ENCODE measurements around the gene PHLDB1. TPM values are rescaled to one million over a fixed set of nuclear protein-coding genes. Genes with fewer than 3 reads are reported as not detected.

PHLDB1 gene
- total RNA-seq, 1 experiment from 2014 or later = 122 TPM

DNA sequence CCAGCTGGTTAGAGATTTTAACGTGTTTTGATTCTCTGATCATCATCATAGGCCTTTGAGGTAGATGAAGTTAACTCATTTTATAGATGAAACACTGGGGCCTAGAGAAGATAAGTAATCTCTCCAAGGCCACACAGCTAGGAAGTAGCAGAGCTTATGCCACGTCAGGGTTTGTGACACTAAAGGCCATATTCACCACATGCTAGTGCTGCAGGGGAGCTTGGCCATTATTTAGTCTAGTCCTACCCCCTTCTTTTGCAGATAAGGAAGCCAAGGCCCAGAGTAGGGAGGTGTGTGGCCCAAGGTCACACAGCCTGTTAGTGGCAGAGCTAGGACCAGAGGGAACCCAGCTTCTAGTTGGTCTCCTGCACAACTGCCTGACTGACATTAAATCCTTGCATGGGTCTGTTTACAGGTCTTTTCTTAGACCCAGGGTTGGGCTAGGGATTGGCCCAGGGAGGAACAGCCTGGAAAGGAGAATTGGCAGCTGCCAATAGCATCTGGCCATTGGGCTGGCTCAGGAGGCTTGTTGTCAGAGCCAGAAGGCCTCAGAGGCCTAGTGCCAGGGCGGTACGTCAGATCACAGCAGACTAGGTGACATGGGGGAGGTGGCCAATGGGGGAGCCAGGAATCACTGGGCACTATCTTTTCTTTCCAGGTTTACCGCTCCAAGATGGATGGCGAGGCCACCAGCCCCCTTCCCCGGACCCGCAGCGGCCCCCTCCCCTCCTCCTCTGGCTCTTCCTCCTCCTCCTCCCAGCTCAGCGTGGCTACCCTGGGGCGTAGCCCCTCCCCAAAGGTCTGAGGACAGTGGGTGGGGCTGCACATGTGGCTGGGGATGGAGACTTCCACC is 36.0 kb downstream of the PHLDB1 start:
- ChIA-PET POLR2A (ENCODE audit: unreplicated experiment) (no interaction called here), CTCF (interaction anchor here (0.5 kb wide), 1 partner anchor 423 kb away, joined by 7 read pairs; no protein-coding TSS in a partner anchor)
- peaks cover 10% of the 10 kb centered on the region; the same call in 1 of the 2 replicates for H3K36me3 ChIP-seq (ENCODE audit: low read depth)
- no peak overlapping the region for H3K27ac ChIP-seq
- no peaks in the 10 kb centered on the region for H3K9me3 ChIP-seq (ENCODE audit: insufficient read depth, low read depth)
- no peaks in the 10 kb centered on the region for H3K9me2 ChIP-seq (ENCODE audit: insufficient read depth)
- H3K4me2 ChIP-seq = no peak overlapping the region
- no peak for DNase-seq
- no peaks in the 10 kb centered on the region for H3F3A ChIP-seq (ENCODE audit: insufficient read depth, low read depth)
- no peaks in the 10 kb centered on the region; the same call in 1 of the 2 replicates for H3K4me1 ChIP-seq (replicated peaks; ENCODE audit: insufficient read depth)
- H2AFZ ChIP-seq = no peak overlapping the region
- H3K27me3 ChIP-seq (ENCODE audit: insufficient read depth, low read depth) = no peaks in the 10 kb centered on the region
- H3K4me3 ChIP-seq = no peak overlapping the region
- peaks cover 4% of the 10 kb centered on the region; the same call in 1 of the 2 replicates for H4K20me1 ChIP-seq (ENCODE audit: insufficient read depth)
- TF ChIP-seq, protein P1, sequence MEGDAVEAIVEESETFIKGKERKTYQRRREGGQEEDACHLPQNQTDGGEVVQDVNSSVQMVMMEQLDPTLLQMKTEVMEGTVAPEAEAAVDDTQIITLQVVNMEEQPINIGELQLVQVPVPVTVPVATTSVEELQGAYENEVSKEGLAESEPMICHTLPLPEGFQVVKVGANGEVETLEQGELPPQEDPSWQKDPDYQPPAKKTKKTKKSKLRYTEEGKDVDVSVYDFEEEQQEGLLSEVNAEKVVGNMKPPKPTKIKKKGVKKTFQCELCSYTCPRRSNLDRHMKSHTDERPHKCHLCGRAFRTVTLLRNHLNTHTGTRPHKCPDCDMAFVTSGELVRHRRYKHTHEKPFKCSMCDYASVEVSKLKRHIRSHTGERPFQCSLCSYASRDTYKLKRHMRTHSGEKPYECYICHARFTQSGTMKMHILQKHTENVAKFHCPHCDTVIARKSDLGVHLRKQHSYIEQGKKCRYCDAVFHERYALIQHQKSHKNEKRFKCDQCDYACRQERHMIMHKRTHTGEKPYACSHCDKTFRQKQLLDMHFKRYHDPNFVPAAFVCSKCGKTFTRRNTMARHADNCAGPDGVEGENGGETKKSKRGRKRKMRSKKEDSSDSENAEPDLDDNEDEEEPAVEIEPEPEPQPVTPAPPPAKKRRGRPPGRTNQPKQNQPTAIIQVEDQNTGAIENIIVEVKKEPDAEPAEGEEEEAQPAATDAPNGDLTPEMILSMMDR (conservative IDR thresholded peaks at IDR 0.05) = no peak
- no peak for TF ChIP-seq EZH2 (IDR thresholded peaks at IDR 0.05; ENCODE audit: low read depth)
- BruUV-seq (replicated peaks) = no TSS peak
- H3K79me2 ChIP-seq (ENCODE audit: low read depth) = no peaks in the 10 kb centered on the region
- intact Hi-C loops (cut with micrococcal nuclease; ENCODE audit: unreplicated experiment) = loop anchor here (5.0 kb wide), 1 partner anchor 36 kb away; the partner anchor contains the start of gene PHLDB1

DNA sequence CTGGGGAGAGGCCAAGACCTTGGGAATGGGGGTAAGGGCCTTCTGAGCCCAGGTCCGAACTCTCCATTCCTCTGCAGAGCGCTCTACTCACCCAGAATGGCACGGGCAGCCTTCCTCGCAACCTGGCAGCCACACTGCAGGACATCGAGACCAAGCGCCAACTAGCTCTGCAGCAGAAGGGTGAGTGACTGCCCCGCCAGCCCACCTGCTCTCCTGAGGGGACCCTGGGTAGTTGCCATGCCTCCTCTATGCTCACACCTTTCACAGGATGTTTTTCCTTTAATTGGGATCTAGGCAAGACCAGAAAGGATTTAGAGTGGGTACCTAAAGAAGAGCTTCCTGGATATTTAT is 36.6 kb downstream of the PHLDB1 start:
- no peaks in the 10 kb centered on the region for H3K27me3 ChIP-seq (ENCODE audit: insufficient read depth, low read depth)
- no peaks in the 10 kb centered on the region for H3F3A ChIP-seq (ENCODE audit: insufficient read depth, low read depth)
- H3K4me2 ChIP-seq = no peak overlapping the region
- intact Hi-C loops (cut with micrococcal nuclease; ENCODE audit: unreplicated experiment) = loop anchor here (5.0 kb wide), 1 partner anchor 37 kb away; the partner anchor contains the start of gene PHLDB1
- no peak overlapping the region for H2AFZ ChIP-seq
- ChIA-PET CTCF (no interaction called here), POLR2A (ENCODE audit: unreplicated experiment) (no interaction called here)
- no peaks in the 10 kb centered on the region for H3K79me2 ChIP-seq (ENCODE audit: low read depth)
- H3K4me3 ChIP-seq = no peak overlapping the region
- H3K9me3 ChIP-seq (ENCODE audit: insufficient read depth, low read depth) = no peaks in the 10 kb centered on the region
- peaks cover 4% of the 10 kb centered on the region; the same call in 1 of the 2 replicates for H4K20me1 ChIP-seq (ENCODE audit: insufficient read depth)
- no peak overlapping the region for H3K27ac ChIP-seq
- no peak for DNase-seq
- H3K36me3 ChIP-seq (ENCODE audit: low read depth) = peaks cover 10% of the 10 kb centered on the region; the same call in 1 of the 2 replicates
- H3K9me2 ChIP-seq (ENCODE audit: insufficient read depth) = no peaks in the 10 kb centered on the region
- no TSS peak for BruUV-seq (replicated peaks)
- TF ChIP-seq EZH2 (IDR thresholded peaks at IDR 0.05; ENCODE audit: low read depth) = no peak
- TF ChIP-seq, protein P1 (conservative IDR thresholded peaks at IDR 0.05) = no peak
- H3K4me1 ChIP-seq (replicated peaks; ENCODE audit: insufficient read depth) = no peaks in the 10 kb centered on the region; the same call in 1 of the 2 replicates

GRCh38 chr11:118644496-118644895 is 37.1 kb downstream of the PHLDB1 start:
- no peak overlapping the region for H3K27ac ChIP-seq
- no peak overlapping the region for H3K4me3 ChIP-seq
- no peak overlapping the region for H2AFZ ChIP-seq
- no TSS peak for BruUV-seq (replicated peaks)
- H3K79me2 ChIP-seq (ENCODE audit: low read depth) = no peaks in the 10 kb centered on the region
- TF ChIP-seq, protein P1 (conservative IDR thresholded peaks at IDR 0.05) = no peak
- TF ChIP-seq EZH2 (IDR thresholded peaks at IDR 0.05; ENCODE audit: low read depth) = no peak
- no peak overlapping the region for H3K4me2 ChIP-seq
- intact Hi-C loops (cut with micrococcal nuclease; ENCODE audit: unreplicated experiment) = loop anchor here (5.0 kb wide), 1 partner anchor 37 kb away; the partner anchor contains the start of gene PHLDB1
- H3K4me1 ChIP-seq (replicated peaks; ENCODE audit: insufficient read depth) = no peaks in the 10 kb centered on the region; the same call in 1 of the 2 replicates
- CTCF ChIA-PET = no interaction called here
- no peaks in the 10 kb centered on the region for H3F3A ChIP-seq (ENCODE audit: insufficient read depth, low read depth)
- peaks cover 4% of the 10 kb centered on the region; the same call in 1 of the 2 replicates for H4K20me1 ChIP-seq (ENCODE audit: insufficient read depth)
- POLR2A ChIA-PET (ENCODE audit: unreplicated experiment) = no interaction called here
- no peak for DNase-seq
- no peaks in the 10 kb centered on the region for H3K27me3 ChIP-seq (ENCODE audit: insufficient read depth, low read depth)
- H3K9me2 ChIP-seq (ENCODE audit: insufficient read depth) = no peaks in the 10 kb centered on the region
- peaks cover 10% of the 10 kb centered on the region; the same call in 1 of the 2 replicates for H3K36me3 ChIP-seq (ENCODE audit: low read depth)
- no peaks in the 10 kb centered on the region for H3K9me3 ChIP-seq (ENCODE audit: insufficient read depth, low read depth)

Measured in PC-9 (cell line).